HG03135 (cell line): ENCODE measurements around the gene TTC5.
"Not testable (repeated sequence)": the region's sequence is repeated elsewhere in the genome, so short reads cannot be mapped to it uniquely, and the experiment has no call there.

Experiments
- ATAC-seq: cut with Tn5 transposase; IDR thresholded peaks from one replicate; pipeline ENCODE4 v1.9.1; 2021; ENCODE audit warnings: mild to moderate bottlenecking, moderate library complexity; ENCODE audit not compliant: unreplicated experiment

TTC5 gene, protein sequence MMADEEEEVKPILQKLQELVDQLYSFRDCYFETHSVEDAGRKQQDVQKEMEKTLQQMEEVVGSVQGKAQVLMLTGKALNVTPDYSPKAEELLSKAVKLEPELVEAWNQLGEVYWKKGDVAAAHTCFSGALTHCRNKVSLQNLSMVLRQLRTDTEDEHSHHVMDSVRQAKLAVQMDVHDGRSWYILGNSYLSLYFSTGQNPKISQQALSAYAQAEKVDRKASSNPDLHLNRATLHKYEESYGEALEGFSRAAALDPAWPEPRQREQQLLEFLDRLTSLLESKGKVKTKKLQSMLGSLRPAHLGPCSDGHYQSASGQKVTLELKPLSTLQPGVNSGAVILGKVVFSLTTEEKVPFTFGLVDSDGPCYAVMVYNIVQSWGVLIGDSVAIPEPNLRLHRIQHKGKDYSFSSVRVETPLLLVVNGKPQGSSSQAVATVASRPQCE

DNA sequence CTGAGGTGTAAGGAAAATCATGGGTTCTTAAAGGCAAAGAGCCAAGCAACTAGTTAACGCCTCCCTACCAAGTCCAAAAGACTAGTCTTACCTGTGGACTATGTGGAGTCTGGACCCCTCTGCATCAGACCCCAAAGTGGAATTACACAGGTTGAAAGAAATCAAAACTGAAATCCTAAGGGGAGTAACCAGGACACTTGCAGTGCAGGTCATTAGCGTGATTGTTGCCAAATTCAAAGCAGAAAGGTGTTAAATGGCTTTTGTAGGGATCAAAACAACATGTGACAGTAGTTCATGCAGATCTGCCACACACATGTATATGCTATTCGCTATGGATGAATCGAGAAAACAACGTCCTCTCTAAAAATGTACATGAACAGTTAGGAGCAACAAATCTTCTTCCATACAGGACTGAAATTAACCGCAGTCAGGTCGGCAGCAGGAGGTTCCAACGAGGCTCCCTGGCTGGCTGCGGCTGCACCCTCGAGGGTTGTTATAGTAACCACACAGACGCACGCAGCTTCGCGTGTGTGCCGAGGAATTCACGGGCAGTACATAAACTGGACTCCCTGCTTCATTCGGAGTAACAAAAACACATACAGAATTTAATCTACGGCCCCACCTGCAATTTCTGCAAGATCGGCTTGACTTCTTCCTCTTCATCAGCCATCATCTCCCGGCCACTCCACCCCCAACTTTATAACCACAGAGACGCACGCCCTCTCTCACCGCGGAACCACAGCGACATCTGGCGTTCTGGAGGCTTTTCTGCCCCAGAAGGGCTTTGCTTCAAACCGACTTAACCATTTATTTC lies at the start of gene TTC5:
TSS of gene TTC5 (minus strand) at position 687 of the 814 bp plus-strand sequence. CDS start at position 673, 14 bp downstream.
- ATAC-seq = peak; percentile 92

DNA sequence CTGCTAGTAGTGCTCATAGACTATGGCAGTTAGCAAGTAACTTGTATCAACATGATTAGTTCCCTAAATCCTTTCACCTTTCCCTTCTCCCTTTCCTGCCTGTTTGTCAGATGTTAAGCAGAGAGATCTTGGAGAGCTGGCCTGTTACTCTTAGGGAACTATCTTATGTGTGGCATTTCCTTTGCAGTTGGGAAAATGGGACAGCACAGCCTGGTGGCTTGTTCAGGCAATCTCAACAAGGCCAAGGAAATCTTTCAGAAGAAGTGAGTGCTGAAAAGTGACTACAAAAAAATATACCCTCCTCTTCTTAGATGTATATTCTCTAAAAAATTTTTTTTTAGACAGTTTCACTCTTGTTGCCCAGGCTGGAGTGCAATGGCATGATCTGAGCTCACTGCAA lies 45.1 kb upstream of the TTC5 start:
- no peak for ATAC-seq

DNA sequence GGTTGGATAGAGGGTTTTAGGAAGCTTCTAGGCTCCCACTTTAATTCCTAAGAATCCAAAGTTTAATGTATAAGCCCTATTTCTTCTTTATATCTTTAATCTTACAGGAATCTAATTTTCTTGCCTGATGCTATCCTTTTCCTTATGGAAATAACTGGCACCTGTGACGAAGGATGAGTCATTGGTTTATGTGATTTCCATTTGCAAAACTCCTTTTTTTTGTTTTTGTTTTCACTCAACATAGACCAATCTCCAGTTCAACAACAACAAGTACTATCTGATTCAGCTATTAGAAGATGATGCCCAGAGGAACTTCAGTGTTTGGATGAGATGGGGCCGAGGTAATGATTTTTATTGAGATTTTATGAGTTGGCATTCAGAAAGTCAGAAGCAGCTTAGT lies 44.5 kb upstream of the TTC5 start:
- no peak for ATAC-seq

DNA sequence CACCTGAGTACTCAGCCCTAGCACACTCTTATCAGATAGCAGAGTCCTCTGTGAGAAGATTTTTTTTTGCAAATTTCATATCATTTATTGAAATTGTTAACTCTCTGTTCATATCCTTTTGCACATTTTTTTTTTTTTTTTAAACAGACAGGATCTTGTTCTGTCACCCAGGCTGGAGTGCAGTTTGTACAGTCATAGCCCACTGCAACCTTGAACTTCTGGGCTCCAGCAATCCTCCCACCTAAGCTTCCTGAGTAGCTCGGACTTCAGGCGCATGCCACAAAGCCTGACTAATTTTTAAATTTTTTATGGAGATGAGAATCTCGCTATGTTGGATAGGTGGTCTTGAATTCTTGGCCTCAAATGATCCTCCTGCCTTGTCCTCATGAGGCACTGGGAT lies 42.0 kb upstream of the TTC5 start:
- no peak for ATAC-seq

DNA sequence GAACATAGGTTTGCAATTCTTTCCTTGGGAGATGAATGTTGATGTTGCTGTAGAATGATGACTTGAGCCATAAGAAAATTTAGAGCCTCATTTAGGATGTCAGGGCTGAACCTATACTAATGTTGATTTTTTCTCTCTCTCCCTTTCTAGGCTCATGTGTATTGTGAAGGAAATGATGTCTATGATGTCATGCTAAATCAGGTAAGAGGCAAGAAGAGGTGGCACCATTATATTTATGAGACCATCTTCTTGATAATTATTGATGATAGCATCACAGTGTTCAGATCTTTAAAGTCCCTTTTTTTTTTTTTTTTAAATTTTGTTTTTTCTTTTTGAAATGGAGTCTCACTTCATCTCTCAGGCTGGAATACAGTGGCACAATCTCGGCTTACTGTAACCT lies 41.0 kb upstream of the TTC5 start:
- no peak for ATAC-seq

DNA sequence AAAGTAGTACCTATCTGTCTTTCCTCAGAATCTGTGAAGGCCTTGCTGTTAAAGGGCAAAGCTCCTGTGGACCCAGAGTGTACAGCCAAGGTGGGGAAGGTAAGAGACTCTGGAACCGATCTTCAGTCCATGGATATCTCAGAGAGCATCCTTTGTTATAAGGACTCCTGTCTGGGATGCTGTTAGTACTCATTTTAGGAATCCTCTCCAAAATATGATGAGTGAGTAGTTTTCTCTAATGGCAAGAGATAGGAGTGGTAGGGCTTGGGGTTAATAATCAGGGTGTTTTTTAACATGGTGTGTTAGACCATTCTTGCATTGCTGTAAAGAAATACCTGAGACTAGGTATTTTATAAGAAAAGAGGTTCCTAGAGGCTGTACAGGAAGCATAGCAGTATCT lies 39.6 kb upstream of the TTC5 start:
- ATAC-seq = no peak

DNA sequence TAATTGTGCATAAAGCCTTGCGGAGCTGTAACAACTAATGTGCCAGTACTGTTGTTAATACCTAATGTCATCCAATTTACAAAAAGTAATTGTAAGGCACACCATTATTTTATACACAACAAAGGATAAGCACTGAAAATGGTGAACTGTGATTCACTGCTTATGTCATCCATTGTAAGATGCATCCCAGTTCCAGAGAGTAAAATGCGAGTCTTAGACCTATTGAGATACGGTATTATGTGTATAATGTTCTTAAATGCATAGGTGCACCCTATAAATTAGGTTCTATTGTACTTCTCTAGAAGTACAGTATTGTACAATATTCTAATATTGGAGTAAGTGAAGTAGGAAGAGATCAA lies 38.1 kb upstream of the TTC5 start:
- ATAC-seq = no peak

DNA sequence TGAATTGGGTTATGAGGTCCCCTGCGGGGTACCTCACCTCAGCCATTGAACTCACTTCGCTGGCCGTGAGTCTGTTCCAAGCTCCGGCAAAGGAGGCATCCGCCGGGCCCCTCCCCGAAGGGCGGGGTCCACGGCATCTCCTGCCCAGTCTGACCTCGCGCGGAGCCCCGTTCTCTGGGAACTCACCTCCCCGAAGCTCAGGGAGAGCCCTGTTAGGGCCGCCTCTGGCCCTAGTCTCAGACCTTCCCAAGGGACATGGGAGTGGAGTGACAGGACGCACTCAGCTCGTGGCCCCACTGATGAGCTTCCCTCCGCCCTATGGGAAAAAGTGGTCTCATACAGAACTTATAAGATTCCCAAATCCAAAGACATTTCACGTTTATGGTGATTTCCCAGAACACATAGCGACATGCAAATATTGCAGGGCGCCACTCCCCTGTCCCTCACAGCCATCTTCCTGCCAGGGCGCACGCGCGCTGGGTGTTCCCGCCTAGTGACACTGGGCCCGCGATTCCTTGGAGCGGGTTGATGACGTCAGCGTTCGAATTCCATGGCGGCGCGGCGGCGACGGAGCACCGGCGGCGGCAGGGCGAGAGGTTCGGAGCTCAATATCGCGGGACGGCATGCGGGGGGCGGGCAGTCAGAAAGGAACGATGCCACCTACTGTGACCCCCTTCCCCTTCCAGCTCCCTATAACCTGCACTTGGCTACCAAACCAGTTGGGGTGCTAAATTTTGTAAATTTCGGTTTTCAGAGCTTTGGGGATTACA lies 37.5 kb upstream of the TTC5 start, which contains the start of gene PARP2:
TSS of gene PARP2 (plus strand) at position 544 of the 770 bp plus-strand sequence. CDS start at position 551, 7 bp downstream.
- ATAC-seq = peak; percentile 91

DNA sequence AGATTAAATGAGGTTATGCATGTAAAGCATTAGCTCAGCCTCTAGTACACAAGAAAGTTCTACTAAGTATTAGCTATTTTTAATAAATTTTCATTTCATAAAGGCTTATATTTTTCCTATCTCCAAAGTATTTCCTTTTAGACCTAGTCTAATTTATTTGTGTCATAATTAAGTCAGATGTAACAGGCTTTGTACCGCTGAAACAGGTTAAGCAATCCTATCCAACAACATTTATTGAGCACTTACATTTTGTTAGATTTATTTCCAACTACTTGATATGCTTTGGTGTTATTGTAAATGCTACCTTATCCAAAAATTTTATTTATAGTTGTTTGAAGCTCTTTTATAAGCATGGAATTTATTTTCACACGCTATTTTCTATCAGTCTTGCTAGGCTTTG lies 35.9 kb upstream of the TTC5 start:
- ATAC-seq = no peak

DNA sequence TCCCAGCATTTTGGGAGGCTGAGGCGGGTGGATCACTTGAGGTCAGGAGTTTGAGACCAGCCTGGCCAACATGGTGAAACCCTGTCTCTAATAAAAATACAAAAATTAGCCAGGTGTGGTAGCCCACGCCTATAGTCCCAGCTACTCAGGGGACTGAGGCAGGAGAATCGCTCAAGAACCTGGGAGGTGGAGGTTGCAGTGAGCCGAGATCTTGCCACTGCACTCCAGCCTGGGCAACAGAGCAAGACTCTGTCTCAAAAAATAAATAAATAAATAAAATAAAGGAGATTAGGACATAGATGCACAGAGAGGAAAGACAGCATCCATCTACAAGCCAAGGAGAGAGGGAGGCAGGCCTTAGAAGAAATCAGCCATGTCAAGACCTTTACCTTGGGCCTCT lies 35.3 kb upstream of the TTC5 start:
- ATAC-seq = not testable (repeated sequence)

DNA sequence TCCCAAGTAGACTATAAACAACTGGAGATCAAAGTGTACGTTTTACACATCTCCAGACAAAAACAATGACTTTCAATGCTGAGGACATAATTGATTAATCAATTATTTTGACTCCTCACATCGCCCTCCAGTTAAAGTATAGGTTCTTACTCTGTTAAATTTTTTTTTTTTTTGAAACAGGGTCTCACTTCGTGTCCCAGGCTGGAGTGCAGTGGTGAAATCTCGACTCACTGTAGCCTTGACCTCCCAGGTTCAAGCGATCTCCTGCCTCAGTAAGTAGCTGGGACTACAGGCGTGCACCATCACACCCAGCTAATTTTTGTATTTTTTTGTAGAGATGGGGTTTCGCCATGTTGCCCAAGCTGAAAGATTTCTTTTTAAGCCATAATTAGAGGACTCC lies 28.3 kb upstream of the TTC5 start:
- no peak for ATAC-seq

DNA sequence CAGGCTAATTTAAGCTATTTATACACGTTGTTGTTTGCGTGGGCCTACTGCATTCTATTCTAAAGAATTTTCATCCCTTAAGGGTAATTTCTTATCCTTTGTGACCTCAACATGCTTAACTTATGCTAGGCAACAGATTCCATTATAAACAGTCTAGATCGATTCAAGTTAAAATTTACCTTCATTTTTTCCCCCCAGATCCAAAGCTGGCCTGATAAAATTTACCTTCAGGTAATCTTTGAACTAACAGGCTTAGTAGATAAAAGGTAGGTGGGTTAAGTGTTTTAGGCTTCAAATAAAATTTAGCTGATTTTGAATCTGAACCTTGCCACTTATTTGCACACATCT lies 27.7 kb upstream of the TTC5 start:
- ATAC-seq = no peak

DNA sequence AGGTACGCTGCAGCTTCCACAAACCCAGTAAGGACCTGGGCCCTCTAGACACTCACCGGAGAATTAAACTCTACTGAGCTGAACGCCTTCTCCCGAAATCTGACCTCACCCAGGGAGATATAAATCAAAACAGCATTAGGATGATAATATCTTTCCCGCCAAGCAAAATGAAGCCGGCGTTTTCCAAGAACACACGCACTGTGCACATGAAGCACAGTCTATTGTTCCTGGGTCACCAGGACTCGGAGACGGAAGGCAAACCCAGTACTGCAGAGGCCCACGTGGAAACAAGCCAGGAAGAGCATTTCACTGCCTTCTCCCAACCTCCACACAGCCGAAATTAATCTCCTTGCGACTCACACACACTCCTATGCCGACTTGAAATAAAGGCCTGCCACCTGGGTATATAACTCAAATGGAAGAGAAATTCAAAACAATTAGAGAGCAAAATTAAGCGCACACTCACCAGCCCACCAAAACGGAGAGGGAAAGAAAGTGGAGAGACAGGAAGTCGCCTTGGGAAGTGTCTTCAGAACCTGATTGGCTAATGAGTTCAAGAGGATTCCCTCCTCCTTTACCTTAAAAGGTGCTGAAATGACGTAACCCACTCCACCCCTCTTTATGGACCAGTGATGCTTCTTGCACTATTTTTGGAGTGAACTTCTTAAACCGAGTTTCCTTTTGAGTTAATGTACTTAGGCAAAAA lies 27.2 kb upstream of the TTC5 start, which contains the start of gene CCNB1IP1:
TSS of gene CCNB1IP1 (minus strand) at position 492 of the 706 bp plus-strand sequence. CDS start 16,756 bp downstream, outside the sequence.
- peak; percentile 90 for ATAC-seq

DNA sequence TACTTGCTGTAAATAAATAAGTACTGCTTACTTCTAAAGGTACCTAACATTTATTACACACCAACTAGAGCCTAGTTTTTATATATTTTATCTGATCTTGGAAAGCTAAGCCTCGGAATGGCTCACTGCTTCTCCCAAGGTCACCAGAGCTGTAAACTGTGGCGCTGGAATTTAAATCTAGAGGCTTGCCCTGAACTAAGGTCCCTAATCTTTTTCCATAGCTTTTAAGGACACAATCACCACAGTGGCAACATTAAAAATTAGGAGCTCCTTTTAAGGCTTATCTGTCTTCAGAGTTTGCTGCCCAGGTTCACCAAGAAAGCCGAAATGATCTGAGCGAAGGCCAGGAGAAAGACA lies 26.7 kb upstream of the TTC5 start:
- no peak for ATAC-seq

DNA sequence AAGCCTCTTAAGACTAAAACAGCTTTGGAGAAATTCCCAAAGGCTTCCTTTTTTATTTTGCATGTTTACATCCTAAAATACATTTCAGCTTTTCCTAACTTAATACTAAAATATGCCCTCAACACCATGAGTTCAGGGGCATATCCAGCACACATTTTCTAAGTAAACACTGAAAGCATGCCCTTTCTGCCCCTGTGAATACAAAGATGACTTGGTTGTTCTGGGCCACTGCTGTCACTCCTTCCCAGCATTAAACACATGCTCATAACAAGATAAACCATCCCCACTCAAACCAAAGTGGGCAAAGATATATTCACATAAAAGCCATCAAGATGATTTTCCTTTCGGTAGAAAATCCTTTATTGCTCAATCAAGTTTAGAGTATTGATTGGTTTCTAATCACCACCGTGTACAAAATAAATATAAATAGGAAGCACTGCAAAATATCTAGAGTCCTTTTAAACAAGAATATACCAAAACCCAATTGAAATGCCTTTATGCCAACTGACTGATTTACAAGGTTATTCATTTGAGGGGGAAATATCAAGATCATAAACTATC lies 25.4 kb upstream of the TTC5 start:
- no peak for ATAC-seq

DNA sequence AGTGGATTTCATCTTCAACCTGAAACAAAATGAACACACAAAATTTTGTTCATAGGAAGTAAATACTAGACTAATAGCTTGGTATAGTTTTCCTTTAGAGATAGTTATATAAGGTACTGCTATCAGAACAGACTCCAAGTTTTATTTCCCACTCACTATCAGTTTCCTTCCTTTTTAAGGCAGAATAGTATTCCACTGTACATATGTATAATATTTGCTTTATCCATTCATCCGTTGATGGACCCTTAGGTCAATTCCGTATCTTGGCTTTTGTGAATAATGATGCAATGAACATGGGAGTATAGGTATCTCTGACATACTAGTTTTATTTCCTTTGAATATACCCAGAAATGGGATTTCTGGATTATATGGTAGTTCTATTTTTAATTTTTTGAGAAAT lies 23.6 kb upstream of the TTC5 start:
- no peak for ATAC-seq

DNA sequence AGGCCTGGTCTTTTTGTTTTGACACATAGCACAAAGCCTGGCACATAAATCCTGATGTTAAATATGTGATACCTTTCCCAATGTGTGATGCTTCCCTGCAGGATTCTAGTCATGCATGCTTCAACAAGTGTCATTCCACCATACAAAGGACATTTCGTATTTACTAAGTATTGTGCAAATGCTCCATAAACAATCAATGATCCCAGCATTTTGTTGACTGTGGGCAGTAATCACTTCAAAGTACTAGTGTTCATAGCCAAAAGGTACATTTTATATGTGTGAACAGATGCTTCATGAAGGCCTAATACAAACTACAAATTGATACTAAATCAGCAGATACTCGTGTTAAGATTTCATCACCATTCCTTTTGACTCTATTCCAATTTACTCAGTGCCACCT lies 23.0 kb upstream of the TTC5 start:
- no peak for ATAC-seq

DNA sequence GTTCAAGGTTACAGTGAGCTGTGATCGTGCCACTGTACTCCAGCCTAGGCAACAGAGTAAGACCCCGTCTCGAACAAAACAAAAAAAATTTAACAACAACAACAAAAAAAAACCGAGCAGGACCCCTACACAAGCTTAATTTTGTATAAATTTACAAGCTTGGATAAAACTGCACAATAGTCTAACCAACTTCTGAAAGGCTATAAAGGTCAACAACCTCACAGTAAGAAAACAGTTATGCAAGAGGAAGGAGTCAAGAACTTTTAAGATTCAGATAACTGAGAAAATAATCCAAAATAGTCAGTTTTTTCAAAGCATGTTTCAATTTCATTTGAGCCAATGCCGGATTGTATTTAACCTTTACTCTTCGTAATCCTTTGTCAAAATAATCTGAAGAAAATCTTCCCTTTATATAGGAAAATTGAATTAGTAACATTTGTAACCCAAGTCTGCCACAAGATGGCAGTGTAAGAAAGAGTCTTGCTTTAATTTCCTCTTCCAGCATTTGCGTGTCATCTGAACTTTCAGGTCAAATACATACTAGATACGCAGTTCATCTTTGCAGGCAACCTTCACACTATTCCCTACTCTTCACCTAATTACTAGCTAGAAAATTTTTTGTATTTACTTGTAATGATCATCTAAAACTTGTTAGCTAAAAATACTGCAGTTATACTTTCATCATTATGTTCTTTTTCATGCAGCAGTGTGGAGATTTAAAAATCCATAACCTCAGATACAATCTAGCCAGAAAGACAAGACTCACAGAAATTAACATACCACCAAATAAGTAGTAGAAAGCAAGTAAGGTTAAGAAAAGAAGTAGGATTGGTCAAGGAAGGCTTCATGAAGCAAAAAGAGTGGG lies 21.5 kb upstream of the TTC5 start:
- no peak for ATAC-seq

DNA sequence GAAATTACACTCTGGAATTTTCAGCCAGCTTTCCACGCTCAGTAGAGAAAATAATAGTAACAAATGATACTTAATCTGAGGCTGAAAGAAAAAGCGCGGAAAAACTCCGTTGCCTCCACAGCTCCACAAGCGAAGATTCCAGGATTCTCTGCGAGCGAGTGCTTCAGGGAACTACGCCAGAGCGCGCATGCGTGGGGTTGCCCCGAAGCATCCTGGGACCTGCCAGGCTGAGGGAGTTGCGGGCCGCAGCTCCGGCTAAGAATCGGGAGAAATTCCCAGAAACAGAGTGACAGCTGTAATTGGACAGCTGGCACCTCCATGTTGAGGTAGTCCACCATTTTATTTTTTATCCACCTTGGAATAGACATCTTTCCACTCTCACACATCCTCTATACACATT lies 12.0 kb upstream of the TTC5 start:
- ATAC-seq = no peak
